Cardiac ventricle fibroblast (primary cell): ENCODE results near the gene RNU6-1. TPM values are rescaled to one million over a fixed set of nuclear protein-coding genes. Genes with fewer than 3 reads are reported as not detected.

Experiments used
- total RNA-seq: library from RNA; depleted of rRNA; stranded (reverse); fragments of >200 nt; gene quantifications from 2 replicates; pipeline ENCODE4 v1.2.3, GENCODE V29; 2015

The RNU6-1 gene
- total RNA-seq: not detected in 2 replicates

GRCh38 chr15:67839929-67840748 lies at the start of gene RNU6-1:
Gene RNU6-1, minus strand, starts transcription at chr15:67840045.

GRCh38 chr15:67824976-67825880 lies 14.6 kb downstream of the RNU6-1 start, which contains the start of gene SKOR1:
Gene SKOR1, plus strand, starts transcription at chr15:67825509. Its CDS starts 94 bp downstream, at chr15:67825603.

Other genes starting within 250 kb of the RNU6-1 start
- 0.06 TPM in 1 of 2 replicates, not detected in the other for gene SKOR1, start 14.5 kb downstream of the RNU6-1 start, total RNA-seq
- 9.2 and 11.4 TPM in 2 replicates for gene PIAS1, start 214.3 kb upstream of the RNU6-1 start, total RNA-seq